GM12864 (cell line): ENCODE results near the gene CADM2.

Experiments
- DNase-seq: peaks from one replicate; pipeline ENCODE4 v3.0.0-alpha.2; 2011; ENCODE audit warnings: low read depth
- H3K4me3 ChIP-seq: 2 replicates; pipeline ENCODE4 v1.5.1; 2011; ENCODE audit warnings: mild to moderate bottlenecking, low read depth, low read length, control low read depth
- CTCF ChIP-seq: IDR thresholded peaks from 2 replicates; pipeline ENCODE4 v1.5.1; 2011; ENCODE audit warnings: low read depth, mild to moderate bottlenecking, moderate library complexity, low read length, control low read depth, inconsistent platforms; ENCODE audit errors: missing control alignments

CADM2 gene

GRCh38 chr3:85176799-85177198 is 218.0 kb downstream of the CADM2 start:
- no peak for DNase-seq
- no peak overlapping the region for H3K4me3 ChIP-seq
- TF ChIP-seq CTCF, result no peak

- H3K4me3 ChIP-seq, result no peak overlapping the region
- DNase-seq, result no peak
- TF ChIP-seq CTCF, result no peak
These were observed 224.4 kb downstream of the CADM2 start for GRCh38 chr3:85182975-85183752.

- H3K4me3 ChIP-seq, result no peak overlapping the region
- TF ChIP-seq CTCF, result no peak
These were observed 226.7 kb downstream of the CADM2 start for GRCh38 chr3:85185495-85185894.

GRCh38 chr3:85189731-85190130 is 230.9 kb downstream of the CADM2 start:
- no peak overlapping the region for H3K4me3 ChIP-seq
- DNase-seq, result no peak
- TF ChIP-seq CTCF, result no peak

More at GRCh38 chr3:85185495-85185894, 226.7 kb downstream of the CADM2 start:
- DNase-seq, result no peak

- no peak for DNase-seq
- no peak for TF ChIP-seq CTCF
- no peak overlapping the region for H3K4me3 ChIP-seq
These were observed 234.8 kb downstream of the CADM2 start for GRCh38 chr3:85193565-85193964.

GRCh38 chr3:85208650-85209049 is 249.9 kb downstream of the CADM2 start:
- no peak for TF ChIP-seq CTCF
- no peak overlapping the region for H3K4me3 ChIP-seq
- no peak for DNase-seq

GRCh38 chr3:85210540-85210939 is 251.8 kb downstream of the CADM2 start:
- TF ChIP-seq CTCF, result no peak
- no peak overlapping the region for H3K4me3 ChIP-seq
- no peak for DNase-seq
